A549 (cell line): Measurements from ENCODE around the gene FYB1.

Source experiments
- CBX8 ChIP-seq: fragments of 200-600 bp; sonication (generic); IDR thresholded peaks from 2 replicates; pipeline ENCODE4 v1.6.1; 2016
- CEBPB ChIP-seq, 2 experiments: fragments of >200 bp in 1 of 2; sonication (Bioruptor Twin) in 1 of 2; formaldehyde crosslinking in 1 of 2; IDR thresholded peaks; 2 replicates each; pipeline ENCODE4 v1.6.1; 2012 to 2016
- CHD4 ChIP-seq: fragments of 200-600 bp; sonication (generic); IDR thresholded peaks from 2 replicates; pipeline ENCODE4 v1.6.1; 2016; ENCODE audit warnings: antibody characterized with exemption, mild to moderate bottlenecking, borderline replicate concordance
- CTCF ChIP-seq: fragments of >200 bp; sonication (Bioruptor Twin); formaldehyde crosslinking; IDR thresholded peaks from 3 replicates; pipeline ENCODE4 v1.5.1; 2016
- JUN ChIP-seq, 2 experiments: fragments of >200 bp; sonication (Bioruptor Twin); formaldehyde crosslinking; IDR thresholded peaks; 2 replicates in 1 of 2; 3 replicates in 1 of 2; pipeline ENCODE4 v1.6.1; 2016 to 2017
- POLR2A ChIP-seq: IDR thresholded peaks from 2 replicates; pipeline ENCODE4 v1.6.1; 2012; ENCODE audit warnings: mild to moderate bottlenecking, low read length
- RARB ChIP-seq: fragments of 250-450 bp; sonication (Bioruptor Pico); IDR thresholded peaks from 2 replicates; pipeline ENCODE4 v1.8.0; 2021; ENCODE audit warnings: mild to moderate bottlenecking, moderate library complexity
- REST ChIP-seq: fragments of 200-600 bp; sonication (generic); IDR thresholded peaks from 2 replicates; pipeline ENCODE4 v1.6.1; 2016; ENCODE audit warnings: antibody characterized with exemption, mild to moderate bottlenecking, moderate library complexity
- RNF2 ChIP-seq: fragments of 200-600 bp; sonication (generic); IDR thresholded peaks from 2 replicates; pipeline ENCODE4 v1.6.1; 2016; ENCODE audit warnings: low read depth, mild to moderate bottlenecking, antibody characterized with exemption, moderate library complexity, borderline replicate concordance
- SMC3 ChIP-seq: fragments of >200 bp; sonication (Bioruptor Twin); formaldehyde crosslinking; IDR thresholded peaks from 3 replicates; pipeline ENCODE4 v1.6.1; 2018; ENCODE audit warnings: inconsistent platforms
- ZFP36 ChIP-seq: fragments of 450-650 bp; IDR thresholded peaks from 2 replicates; pipeline ENCODE4 v1.6.1; 2014; ENCODE audit warnings: borderline replicate concordance; ENCODE audit not compliant: partially characterized antibody

- no peak for TF ChIP-seq ZFP36
- TF ChIP-seq POLR2A = no peak
- peak; percentile 89 for TF ChIP-seq CTCF
- no peak for TF ChIP-seq CBX8
- no peak for TF ChIP-seq RARB (CRISPR knock-in tag)
- TF ChIP-seq CHD4 = no peak
- TF ChIP-seq RNF2 = no peak
- no peak for TF ChIP-seq REST
- peak; percentile 92 for TF ChIP-seq SMC3
- peak; percentile 12 to 28; a peak in 1 of 4 replicates for TF ChIP-seq CEBPB (IDR thresholded peaks at IDR 0.05)
- no peak for TF ChIP-seq JUN (IDR thresholded peaks at IDR 0.05)
These were observed 1.7 kb downstream of the FYB1 start for GRCh38 chr5:39217365-39218281.
